Bladder microvascular endothelial cell (primary cell): ENCODE measurements around the gene LIG3. TPM values are rescaled to one million over a fixed set of nuclear protein-coding genes. Genes with fewer than 3 reads are reported as not detected.

Experiments
- total RNA-seq: library from RNA; depleted of rRNA; stranded (reverse); fragments of >200 nt; gene quantifications from 2 replicates; pipeline ENCODE4 v1.2.3, GENCODE V29; 2014

The LIG3 gene
- total RNA-seq, result 18.0 and 66.8 TPM in 2 replicates

GRCh38 chr17:34980353-34980680, at the start of gene LIG3:
Gene LIG3, plus strand, starts transcription at chr17:34980512. Its CDS starts 2,494 bp downstream, at chr17:34983006.

GRCh38 chr17:34961093-34961911, 19.0 kb upstream of the LIG3 start, which contains the start of the genes CCT6B and ZNF830:
Gene CCT6B, minus strand, starts transcription at chr17:34961460. Its CDS starts 67 bp downstream, at chr17:34961393.
Gene ZNF830, plus strand, starts transcription at chr17:34961540. Its CDS starts 27 bp downstream, at chr17:34961567.

Other genes starting within 250 kb of the LIG3 start
- 0.16 and 0.25 TPM in 2 replicates for gene CCT6B, start 19.1 kb upstream of the LIG3 start, total RNA-seq
- gene ZNF830, start 19.0 kb upstream of the LIG3 start, total RNA-seq, result 12.6 and 15.4 TPM in 2 replicates
- gene RFFL, start 83.2 kb downstream of the LIG3 start, total RNA-seq, result 3.7 and 9.9 TPM in 2 replicates
- 7.4 and 9.3 TPM in 2 replicates for gene RAD51D, start 139.3 kb downstream of the LIG3 start, total RNA-seq
- not detected in 2 replicates for gene FNDC8, start 141.1 kb downstream of the LIG3 start, total RNA-seq
- 12.1 and 17.6 TPM in 2 replicates for gene NLE1, start 161.8 kb downstream of the LIG3 start, total RNA-seq
- gene UNC45B, start 167.3 kb downstream of the LIG3 start, total RNA-seq, result under 0.01 TPM in 1 of 2 replicates, not detected in the other
- gene SLC35G3, start 213.9 kb downstream of the LIG3 start, total RNA-seq, result not detected in 2 replicates